Activated effector memory CD4-positive, alpha-beta T cell treated with Interleukin-2 at 50 U/mL for 16 hours (primary cell): Measurements from ENCODE around the gene TLL1.

Source experiments
- DNase-seq: peaks from one replicate; pipeline ENCODE4 v3.0.0-alpha.2; 2020

TLL1 gene

DNA sequence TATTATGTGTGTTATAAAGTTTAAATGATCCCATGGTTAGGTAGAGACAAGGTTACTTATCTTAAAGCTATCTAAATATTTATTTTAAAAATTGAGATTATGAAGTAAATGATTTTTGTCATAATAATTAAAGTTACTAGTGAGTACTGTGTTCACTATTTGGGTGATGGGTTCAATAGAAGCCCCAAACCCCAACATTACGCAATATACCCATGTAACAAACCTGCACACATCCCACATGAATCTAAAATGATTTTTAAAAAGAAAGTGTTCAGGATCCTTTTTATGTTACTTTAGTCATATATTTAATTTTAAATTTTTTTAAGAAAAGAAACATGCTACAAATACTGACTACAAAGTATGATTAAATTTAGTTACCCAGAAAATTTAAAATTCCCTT, 193.9 kb downstream of the TLL1 start:
- DNase-seq: no peak

DNA sequence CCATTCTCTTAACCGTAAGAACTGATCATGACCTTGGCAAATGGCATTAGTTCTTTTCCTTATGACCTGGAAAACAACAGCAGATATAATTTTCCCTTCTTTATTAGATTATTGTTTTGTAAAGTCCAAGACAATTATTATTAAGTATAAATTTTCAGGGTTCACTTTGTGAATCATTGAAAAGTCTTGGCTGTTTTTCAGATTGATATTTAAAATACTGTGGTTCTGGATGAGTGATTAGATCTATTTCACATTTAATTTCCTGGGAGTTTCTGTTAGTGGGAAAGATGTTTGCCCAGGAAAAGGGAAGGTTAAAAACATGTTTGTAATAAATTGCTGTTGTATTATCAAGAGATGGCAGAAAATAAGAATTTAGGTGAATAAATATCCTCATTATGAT, 194.9 kb downstream of the TLL1 start:
- no peak for DNase-seq

DNA sequence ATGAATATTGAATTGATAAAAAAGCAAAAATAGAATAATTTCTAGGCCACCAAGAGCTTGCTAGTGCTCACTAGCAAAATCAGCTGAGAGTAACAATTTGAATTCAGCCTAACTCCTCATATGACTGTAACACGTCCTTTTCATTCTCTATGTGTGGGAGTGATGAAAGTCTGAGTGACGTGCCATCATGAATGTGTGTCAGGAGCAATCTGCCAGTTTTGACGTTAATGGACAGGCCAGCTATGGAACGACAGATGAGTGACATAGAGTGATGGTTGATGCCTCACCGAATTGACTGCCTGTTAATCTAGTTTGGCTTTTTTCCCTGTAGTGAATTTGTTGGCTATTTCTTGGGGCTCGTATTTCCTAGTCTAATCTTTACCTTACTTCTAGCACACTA, 200.7 kb downstream of the TLL1 start:
- DNase-seq: no peak

DNA sequence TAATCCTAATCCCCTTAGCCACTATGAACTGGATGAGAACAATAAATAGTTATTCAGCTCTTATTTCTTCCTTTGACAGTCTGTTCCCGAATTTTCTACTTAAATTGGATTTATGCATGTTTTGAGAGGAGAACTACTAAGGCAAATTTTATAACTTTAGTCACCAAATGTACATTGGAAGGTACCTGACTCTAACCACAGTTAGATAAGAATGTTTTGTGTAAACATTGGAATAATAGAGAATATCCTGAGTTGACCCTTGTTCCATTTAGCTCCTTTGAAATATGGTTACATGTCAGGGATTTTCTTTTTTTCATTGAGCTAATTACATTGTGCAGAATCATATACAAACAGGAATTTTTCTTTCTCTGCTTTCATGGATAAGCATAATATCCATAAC, 202.6 kb downstream of the TLL1 start:
- DNase-seq: no peak

DNA sequence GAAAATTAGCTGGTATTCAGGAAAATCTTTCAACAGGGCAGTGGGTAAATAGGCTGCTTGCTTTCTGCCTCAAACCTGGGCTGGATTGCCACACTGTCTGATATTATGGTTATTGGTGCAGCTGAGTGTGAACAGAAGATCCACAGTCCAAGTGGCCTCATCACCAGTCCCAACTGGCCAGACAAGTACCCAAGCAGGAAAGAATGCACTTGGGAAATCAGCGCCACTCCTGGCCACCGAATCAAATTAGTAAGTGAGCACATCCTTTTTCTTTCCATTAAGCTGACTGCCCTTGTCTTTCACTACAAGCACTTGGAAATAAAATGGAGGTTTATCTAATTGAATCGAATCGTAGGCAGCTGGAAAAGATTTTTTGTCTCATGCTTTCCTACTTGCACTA, 204.7 kb downstream of the TLL1 start:
- no peak for DNase-seq

DNA sequence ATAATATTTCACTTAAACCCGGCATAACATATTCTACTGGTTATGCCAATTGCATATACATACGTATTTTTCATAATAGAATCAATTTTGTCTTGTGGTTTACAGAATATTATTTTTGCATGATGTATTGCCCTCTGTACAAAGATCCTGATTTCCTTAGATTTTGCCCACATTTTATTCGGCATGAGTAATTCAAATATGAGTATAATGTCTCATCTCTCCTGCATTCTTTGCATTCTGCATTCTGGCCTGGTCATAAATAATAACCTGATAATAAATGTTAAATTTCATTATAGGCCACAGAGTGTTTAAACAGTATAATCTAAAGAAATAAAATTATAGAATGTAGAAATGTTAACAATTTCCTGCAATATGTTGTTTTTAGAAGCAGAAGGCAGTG, 205.3 kb downstream of the TLL1 start:
- DNase-seq: no peak

DNA sequence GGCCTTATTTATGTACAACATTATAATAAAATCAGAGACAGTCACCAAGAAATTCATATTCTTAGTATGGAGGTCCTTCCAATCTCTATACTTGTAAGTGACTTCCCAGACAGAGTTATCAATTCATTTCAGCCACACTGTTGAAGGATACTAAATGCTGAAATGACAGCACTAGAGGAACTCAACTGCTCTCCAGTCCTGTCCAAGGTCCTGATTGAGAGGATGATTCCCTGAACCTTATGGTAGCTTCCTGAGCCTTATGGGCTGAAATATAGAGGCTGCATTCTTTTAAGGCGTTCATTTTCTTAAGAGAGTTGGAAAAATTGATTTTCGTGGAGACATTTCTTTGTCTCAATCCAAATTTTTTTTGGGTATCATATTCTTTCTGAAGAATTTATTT, 205.9 kb downstream of the TLL1 start:
- no peak for DNase-seq

DNA sequence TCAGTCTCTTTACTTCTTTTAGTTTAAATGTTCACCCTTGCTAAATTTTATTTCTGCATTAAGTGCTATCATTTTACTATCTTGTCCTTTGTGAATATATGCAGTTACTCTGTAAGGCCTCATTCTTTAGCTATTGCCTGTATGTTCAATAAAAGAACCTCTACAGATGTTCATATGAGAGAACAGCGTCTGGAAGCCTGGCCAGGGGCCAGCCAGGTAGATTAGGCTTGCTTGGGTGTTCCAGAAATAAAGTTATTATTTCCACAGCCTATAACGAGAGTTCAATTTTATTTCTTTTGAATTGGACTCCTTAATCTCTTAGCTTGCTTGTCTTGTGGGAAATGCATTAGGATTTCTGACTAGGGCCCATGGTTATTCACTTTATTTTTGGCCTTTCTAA, 214.5 kb downstream of the TLL1 start:
- no peak for DNase-seq

DNA sequence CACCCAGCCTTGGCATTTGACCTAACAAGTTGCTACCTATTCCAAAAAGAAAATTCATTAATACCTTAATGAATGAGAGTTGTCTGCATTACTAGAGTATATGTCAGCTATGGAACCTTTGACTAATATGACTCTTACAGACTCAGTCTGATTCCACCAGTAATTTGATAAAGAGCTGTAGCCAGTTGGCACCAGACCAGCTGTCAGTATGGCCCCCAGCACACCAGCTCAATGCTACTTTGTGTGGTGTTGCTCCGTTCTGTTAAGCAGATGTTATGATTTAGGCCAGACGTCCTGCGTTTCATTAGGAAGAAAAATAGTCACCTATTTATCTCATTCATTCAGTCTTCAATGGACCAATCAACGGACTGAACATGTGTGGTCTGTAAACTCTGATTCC, 215.5 kb downstream of the TLL1 start:
- no peak for DNase-seq

DNA sequence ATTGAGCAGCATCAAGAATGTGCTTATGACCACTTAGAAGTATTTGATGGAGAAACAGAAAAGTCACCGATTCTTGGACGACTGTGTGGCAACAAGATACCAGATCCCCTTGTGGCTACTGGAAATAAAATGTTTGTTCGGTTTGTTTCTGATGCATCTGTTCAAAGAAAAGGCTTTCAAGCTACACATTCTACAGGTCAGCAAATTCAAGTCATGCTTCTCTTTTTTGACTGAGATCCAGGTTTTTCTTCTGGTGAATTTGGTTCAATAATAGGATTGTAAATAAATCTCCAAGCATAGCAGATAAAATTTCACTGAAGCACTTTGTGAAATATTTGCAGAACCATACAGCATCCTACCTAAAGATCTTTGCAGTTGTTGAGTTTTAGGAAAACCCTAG, 218.1 kb downstream of the TLL1 start:
- no peak for DNase-seq

DNA sequence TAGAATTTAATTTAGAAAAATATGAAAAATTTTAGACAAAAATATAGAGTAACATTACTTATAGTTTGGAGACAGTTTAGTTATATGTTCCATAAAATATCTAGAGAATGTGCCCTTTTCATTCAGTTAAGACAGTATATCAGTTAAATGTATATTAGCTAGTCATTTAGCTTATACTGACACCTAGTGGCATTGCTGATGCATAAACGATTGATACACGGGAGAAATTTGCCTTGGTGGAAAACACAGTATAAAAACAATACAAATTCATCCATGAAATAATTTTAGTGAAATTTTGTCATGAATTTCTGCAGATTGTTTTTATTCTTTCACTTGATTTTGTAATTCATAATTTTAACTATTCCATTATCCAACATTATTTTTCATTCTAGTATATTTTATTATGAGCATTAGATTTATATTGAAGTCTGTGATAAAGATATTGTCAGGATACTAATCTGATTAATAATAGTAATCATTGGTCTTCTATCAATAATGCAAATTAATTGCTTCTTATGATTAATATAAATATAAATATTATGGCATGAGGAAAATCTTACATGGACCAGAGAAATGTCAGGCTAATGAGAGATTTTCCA, 219.0 kb downstream of the TLL1 start:
- no peak for DNase-seq

DNA sequence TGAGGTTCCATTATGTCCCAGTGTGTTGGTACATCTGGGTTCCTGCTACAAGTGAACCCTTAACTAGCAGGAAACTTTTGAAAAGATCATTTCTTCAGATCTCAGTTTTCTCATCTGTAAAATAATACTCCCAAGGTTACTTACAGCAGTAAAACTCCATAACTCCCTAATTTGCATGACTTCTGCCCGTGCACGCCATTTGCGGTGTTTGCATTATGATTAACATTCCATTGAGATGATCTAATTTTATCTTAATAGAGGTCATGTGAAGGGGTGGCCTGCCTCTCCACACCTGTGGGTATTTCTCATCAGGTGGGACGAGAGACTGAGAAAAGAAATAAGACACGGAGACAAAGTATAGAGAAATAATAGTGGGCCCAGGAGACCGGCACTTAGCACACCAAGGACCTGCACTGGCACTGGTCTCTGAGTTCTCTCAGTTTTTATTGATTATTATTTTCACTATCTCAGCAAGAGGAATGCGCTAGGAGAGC, 219.8 kb downstream of the TLL1 start:
- DNase-seq: no peak

DNA sequence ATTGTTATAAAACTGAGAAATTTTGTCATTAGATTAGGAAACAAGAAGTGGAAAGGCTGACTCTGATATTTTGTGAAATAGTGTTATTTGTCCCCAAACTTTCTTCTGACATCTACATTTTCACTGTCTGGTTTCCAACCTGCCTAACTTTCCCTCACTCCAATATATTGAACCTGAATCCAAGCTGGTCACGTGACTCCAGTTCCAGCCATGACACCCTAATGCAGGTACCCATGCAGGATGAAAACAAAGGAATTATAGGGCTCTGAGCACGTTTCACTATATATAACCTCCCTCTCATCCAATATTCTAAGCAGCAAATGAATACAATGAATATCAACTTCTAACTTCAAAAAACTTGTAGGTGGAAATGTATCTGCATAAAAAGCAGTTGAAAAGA, 231.6 kb downstream of the TLL1 start:
- no peak for DNase-seq

DNA sequence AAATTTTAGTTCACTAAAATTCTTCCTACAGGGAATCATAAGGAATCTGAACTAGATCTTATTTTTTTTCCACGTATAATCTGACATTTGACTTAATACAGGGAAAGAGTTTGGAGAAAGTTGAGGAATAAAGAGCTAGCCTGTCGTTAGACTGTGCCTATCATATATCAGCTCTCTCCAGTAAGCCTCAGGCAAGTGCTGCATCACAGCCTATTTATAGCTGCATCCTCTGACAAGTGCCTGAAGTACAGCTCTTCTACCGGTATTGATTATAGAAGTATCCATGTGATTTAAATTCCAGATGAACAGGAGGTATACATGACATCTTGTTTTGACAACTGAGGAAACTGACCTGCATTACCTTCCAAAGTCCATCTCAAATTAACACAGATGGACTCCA, 248.9 kb downstream of the TLL1 start:
- no peak for DNase-seq

DNA sequence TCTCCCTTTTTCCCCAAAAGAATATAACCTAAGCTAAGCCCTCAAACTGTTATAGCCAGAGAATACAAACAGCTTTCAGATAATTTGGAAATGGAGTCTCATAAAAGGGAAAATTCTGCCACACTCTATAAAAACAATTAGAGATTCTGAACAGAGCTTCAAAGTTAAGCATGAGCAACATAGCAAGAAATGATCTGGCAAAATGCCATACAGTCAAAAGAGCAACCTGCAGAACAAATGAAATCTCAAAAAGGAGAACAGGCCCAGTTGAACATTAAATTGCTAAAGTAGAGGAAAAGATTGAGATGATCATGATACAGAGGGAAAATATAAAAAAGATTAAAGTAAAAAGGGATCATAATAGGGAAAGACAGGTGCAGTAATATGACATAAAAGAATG, 250.5 kb downstream of the TLL1 start:
- DNase-seq: no peak

DNA sequence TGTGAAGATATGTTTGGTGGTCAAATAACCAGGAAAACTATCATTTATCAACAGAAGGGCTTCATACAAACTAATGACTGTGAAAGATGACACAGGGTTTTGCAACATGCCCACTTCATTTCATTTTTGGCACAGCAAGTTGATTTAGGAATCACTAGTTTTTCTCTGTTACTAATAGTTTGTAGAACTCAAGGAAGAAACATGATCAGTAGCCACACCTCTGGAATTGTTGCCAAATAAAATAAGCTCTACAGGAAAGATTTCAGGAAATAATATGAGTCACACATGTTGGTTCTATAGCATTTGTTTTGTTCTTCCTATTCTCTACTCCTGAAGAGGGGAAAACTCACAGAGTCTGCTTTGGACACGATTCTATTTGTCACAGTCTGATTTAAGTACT, 255.4 kb downstream of the TLL1 start:
- no peak for DNase-seq

DNA sequence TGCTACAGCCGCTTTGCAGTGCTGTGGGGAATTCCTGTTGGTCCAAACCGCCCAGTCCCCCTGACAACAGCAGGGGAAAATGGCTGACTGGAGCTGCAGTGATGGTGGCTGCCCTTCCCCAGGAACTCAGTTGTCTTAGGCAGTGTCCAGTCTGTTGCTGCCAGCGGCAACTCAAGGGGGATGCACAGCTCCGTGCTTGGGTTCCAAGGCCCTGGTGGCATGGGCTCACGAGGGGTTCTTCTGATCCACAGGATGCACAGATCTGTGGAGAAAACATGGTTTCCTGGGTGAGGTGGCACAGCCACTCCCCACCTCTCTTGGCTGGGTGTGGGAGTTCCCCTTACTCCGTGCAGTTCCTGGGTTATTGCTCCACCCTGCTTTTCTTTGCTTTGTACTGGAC, 261.2 kb downstream of the TLL1 start:
- no peak for DNase-seq

DNA sequence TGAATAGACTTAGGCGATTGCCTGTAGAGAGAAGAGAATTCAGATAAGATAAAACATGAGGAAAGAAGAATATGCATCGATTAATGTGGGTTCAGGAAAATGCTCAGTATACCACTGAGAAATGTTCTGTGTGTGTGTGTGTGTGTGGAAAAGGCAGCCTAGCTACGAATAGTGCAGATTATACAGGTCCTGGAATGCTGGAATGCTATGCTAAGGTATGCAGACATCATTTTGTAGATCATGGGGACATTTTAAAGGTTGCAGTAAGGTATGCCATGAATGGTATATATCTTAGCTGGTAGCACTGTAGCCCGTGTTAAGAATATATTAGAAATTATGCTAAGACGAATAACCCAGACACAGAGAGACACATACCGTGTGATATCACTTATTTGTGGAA, 267.9 kb downstream of the TLL1 start:
- DNase-seq: no peak

DNA sequence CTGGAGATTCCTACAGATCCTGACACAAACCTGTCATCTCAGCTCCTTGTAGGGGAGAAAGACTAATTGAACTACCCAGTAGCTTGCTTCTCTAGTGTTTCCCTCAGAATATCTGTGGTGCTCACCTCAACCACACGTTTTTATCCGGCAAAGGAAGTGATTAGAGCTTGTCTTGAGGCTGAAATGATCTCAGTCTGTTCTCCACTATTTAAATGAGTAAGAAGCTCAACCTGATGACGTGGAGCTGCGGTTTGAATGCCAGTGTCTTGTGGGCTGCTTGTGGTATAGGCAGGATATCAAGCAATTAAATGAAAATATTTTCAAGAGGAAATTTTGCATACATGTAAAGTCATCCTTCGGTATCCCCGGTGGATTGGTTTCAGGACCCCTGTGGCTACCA, 270.2 kb downstream of the TLL1 start:
- no peak for DNase-seq

DNA sequence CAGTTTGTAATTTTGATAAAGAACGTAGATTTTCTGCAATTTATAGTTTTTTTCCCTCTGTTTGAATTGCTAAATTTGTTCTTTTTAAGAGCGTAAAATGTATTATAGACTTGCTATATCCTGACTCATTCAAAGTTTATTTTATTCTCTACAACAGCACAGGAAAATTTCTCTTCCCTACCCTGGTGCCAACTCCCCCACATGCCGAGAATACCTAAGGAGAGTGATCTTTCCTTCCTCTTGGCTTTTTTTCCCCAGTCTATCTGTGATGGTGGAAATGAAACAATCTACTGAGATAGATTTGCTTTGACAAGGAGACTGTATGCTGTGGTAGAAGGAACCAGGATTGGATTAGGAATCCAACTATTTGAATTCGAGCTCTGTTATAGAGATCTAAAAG, 271.6 kb downstream of the TLL1 start:
- no peak for DNase-seq

DNA sequence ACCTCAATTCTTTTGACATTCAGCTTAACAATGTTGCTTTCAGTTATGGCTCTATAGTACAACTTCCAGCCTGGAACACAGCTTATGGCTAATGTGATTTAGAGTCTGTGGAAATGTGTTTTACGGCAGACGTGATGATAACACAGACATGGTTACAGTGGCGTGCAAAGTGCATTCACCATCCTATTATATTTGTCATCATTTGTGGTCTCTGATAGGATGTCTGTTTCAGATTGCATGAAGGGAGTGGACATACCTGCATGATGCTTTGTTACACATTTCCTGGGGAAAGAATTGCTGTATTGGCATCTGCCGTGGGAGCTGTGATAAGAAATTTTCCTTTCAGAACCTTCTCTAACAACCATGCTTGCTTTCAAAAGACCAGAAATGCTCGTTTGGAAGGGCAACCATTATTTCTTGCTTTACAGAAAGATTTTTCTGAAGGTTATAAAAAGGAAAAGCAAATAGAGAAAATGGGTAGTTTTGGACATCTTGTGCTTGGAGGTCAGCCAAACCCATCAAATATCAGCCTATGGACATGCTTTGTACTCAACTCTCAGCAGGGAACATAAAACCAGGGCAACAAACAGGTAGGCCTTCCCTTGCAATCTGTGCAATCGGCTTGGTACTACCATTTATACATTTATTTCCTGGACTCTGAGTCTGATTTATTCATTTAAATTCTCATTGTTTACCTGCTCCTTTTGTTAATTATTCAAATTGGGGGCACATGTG, 273.9 kb downstream of the TLL1 start:
- DNase-seq: no peak
